GM19240 (cell line): ENCODE data around the gene CCDC192.
"Not testable (repeated sequence)": the region's sequence is repeated elsewhere in the genome, so short reads cannot be mapped to it uniquely, and the experiment has no call there.

Experiments
- DNase-seq: peaks from one replicate; pipeline ENCODE4 v3.0.0; 2011; ENCODE audit warnings: low spot score; ENCODE audit not compliant: insufficient read length

CCDC192 gene

DNA sequence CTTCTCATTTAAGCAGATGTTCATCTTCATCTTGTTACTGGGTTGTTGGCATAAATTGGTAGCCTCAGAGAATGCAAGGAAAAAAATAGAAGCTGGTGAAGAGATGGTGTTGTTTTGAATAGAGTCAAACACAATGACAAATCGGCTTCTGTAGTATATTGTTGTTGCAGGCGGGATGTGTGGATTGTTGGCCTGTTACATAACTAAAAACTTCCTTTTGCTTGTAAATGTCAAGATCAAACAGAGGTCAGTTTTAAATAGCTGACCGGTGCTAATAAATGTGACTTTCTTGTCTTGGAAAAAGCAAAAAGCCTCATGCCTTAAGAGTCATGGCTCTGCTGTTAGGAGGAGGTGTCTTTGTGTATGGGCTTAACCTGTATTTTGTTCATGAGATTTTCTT is 59.2 kb downstream of the CCDC192 start:
- DNase-seq, result no peak

DNA sequence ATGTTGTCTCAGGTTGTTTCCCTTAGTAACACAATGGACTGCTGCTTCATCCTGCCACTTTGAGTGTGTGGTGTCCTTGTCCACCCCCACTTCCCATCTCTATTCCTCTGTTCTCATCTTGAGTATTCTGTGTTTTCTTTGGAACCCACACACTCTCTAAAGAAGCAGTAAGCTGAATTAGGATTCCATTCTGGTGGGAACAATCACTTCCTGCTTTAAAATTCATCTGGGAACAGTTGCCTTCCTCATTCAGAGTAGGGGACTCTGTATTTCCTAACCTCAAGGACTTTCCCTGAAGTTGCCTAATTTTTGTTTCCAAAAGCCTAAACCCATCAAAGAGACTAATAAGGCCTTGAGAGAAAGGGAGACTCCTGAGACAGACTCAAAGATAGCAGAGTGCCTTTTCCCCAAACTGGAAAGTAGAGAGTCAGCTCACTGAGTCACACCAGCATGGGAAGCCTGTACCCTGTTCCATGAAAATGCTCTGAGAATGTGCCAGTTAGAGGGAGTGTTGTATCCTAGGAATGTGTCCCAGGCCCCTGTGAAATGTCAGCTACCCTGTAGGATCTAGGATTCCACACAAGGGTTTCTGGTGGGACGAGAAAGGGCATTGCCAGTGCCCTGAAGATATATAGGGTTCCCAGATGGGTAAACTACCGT is 63.6 kb downstream of the CCDC192 start:
- no peak for DNase-seq

DNA sequence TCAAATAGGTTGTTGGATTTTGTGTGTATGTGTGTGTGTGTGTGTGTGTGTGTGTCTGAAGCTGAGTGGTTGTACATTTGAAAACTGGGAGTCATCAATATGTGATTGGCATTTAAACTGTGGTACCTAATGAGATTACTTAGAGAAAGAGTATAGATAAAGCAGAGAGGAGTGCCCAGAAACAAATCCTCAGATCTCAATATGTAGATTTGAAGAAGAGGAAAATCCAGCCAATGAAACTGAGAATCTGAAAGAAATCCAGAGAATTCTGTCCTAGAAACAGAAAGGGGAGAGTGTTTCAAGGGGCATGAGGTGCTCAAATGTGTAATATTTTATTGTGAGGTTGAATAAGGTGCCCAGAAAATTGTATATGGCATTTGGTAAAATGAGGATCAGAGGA is 66.2 kb downstream of the CCDC192 start:
- DNase-seq, result no peak

DNA sequence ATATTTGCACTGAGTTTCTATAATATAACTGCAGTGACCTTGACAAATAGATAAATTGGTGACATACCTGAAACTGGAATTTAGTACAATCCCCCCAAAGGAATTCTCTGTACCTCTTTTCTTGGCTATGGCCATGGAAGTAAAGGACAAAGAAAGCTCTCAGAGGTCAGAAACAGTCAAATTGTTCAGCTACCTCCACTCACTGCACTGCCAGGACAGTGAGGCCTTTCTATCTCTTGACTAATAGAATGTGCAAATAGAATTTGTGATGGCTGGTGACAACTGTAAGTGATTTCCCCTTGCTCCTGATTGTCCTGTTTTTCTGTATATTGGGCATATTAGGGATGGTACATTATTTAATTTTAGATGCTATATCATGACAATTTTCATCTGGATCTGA is 67.1 kb downstream of the CCDC192 start:
- no peak for DNase-seq

DNA sequence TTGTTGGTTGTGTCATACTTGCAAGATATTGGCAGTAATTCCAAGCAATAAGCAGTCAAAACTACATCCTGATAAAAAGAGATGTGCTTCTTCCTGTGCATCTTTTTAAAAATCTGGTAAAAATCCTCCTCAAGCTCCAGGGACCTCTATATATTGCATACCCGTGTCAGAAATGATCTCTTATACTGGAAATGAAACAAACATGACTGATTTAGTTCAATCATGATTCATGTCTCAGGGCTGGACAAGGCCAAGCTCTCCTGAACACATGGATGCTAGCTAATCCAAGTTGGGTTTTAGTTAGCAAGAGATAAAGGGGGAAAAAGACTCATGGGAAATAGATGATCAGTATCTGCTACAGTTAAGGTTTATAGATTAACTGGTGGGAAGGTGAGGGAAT is 69.3 kb downstream of the CCDC192 start:
- no peak for DNase-seq

DNA sequence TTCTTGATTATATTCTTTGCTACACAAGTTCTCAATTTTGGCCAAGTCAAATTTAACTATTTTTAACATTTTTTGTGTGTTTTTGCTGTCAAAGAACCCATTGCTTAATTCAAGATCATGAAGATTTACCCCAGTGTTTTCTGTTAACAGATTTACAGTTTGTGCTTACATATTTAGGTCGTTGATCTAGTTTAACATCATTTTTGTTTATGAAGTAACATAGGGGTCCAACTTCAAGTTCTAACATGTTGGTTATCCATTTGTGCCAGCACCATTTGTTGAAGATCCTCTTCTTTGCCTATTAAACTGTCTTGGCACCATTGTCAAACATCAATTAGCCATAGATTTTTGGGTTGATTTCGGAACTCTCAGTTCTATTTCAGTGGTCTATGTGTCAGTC is 71.0 kb downstream of the CCDC192 start:
- no peak for DNase-seq

DNA sequence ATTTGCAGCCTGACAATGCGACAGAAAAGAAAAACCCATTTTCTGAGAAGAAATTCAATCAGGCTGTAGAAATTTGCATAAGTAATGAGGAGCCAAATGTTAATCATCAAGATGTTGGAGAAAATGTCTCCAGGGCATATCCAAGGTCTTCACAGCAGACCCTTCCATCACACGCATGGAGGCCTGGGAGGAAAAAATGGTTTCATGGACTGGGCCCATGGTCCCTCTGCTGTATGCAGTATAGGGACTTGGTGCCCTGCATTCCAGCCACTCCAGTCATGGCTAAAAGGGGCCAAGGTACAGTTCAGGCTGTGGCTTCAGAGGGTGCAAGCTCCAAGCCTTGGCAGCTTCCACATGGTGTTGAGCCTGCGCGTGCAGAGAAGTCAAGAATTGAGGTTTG is 73.3 kb downstream of the CCDC192 start:
- no peak for DNase-seq

DNA sequence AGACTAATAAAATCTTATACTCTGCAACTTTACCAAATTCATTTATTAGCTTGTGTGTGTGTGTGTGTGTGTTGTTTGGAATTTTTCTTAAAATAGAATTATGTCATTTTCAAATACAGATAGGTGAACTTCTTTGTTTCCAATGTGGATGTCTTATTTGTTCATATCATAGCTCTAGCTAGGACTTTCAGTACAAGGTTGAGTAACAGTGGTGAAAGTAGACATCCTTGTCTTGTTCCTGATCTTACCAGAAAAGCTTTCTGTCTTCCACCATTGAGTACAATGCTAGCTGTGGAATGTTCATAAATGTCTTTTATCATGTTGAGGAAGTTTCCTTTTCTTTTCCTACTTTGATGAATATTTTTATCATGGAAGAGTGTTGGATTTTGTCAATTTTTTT is 74.8 kb downstream of the CCDC192 start:
- DNase-seq, result no peak

DNA sequence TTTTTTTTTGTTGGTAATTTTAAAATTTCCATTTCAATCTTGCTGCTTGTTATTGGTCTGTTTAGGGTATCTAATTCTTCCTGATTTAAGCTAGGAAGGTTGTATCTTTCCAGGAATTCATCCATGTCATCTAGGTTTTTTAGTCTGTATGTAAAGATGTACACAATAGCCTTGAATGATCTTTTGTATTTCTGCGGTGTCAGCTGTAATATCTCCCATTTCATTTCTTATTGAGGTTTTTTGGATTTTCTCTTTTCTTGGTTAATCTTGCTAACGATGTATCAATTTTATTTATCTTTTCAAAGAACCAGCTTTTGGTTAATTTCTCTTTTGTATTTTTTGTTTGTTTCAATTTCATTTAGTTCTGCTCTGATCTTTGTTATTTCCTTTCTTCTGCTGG is 79.3 kb downstream of the CCDC192 start:
- not testable (repeated sequence) for DNase-seq

DNA sequence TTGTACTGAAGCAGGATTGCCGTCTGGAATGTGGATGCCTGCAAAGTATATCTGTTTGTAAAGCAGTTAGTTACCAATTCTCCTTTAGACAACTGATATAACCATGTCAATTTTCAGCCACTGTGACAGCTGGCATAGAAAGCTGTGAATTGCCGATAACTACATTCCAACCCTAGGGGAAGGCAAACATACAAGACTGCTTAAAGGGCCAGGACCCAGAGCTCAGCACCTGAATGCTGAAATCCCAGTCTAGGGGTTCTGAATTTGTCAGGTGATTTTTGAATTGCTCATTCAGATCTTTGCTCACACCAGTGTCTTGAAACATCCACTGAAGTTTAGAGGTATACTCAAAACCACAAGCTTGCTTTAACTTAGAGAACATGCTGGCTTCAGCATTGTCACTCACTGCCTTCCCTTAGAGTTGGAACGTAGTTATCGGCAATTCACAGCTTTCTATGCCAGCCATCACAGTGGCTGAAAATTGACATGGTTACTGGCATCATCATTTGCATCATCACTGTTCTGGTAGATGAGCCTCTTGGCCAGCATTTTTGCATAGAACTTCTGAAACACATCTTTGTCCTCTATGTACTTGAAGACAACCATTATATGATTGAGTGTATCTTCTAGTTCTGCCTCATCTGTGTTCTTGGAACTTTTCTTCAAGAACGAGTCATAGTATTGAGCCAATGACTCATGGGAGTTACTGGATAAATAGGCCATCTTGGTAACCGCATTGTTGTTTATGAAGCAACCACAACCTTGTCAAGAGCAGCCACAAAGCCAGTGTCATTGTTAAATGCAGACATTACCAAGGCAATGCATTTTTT is 82.1 kb downstream of the CCDC192 start:
- DNase-seq, result no peak

DNA sequence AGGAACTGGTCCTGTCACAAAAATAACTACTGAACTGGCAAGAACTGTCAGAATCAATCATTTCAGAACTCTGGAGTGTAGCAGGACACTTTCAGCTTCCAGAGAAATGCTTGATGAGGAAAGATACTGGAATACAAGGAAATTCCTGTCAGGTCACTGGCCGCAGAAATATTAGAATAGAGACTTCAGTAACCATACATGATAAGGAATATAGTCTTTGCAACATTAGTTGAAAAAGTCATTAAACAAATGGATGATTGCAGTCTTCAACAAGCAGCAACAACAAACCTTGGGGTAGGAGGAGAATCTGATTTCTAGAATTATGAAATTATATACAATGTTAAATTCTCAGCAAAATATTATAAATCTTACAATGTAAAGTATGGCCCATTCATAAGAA is 88.2 kb downstream of the CCDC192 start:
- no peak for DNase-seq

DNA sequence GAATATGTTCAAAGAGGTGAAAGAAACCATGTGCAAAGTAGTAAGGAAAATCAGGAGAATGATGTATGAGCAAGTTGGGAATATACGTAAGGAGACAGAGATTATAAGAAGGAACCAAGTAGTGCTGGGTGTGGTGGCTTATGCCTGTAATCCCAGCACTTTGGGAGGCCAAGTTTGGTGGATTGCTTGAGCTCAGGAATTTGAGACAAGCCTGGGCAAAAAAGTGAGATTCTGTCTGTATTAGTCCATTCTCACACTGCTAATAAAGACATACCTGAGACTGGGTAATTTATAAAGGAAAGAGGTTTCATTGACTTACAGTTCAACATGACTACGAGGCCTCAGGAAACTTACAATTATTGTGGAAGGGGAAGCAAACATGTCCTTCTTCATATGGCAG is 88.7 kb downstream of the CCDC192 start:
- DNase-seq, result not testable (repeated sequence)

DNA sequence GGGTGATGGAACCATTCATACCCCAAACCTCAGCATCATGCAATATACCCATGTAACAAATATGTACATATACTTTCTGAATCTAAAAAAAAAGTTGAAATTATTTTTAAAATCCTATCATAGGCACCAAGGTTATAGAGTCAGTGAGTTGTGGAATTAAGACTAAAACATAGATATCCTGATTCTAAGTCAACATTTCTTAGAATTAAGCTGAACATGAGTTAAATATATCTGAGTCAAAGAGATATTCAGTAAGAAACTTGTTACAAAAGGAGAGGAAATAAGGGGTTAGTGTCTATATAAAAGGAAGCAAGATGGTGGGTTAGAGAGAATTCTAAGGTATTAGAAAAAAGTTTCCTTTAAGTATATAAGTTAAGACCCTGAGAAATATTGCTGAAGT is 89.9 kb downstream of the CCDC192 start:
- no peak for DNase-seq

DNA sequence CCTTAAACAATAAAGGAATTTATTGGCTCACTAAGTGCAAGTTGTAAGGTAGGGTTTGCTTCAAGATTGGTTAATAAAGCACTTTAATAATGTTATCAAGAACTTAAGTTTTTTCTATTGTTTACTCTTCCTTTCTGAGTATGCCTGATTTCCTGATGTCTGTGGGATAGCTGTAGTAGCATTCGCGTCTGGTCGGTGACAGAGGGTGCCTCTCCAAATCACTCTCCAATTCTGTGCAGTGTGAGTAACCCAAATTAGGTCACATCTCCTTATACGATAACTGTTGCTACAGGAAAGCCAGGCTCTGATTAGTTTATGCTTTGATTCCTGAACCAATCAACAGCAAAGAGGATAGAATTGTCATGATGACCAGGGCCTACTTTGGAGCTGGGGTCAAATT is 90.7 kb downstream of the CCDC192 start:
- DNase-seq, result no peak

DNA sequence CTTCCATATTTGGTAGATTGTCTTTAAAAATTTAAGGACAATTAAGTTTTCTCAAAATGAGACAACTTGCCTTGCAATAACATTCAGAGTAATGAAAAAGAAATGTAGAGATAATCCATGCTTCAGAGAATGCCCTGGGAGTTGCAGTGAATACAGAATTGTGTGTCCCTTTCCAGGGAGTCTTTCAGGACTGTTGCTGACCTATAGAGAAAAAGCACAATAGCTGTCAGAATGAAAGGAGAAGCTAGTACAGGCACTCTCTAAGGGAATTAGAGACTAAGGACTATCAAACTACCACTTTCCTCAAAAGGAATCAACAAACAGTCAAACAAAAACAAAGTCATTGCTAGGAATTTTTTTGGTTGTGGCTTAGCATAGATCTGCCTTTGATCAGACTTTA is 93.0 kb downstream of the CCDC192 start:
- DNase-seq, result no peak

DNA sequence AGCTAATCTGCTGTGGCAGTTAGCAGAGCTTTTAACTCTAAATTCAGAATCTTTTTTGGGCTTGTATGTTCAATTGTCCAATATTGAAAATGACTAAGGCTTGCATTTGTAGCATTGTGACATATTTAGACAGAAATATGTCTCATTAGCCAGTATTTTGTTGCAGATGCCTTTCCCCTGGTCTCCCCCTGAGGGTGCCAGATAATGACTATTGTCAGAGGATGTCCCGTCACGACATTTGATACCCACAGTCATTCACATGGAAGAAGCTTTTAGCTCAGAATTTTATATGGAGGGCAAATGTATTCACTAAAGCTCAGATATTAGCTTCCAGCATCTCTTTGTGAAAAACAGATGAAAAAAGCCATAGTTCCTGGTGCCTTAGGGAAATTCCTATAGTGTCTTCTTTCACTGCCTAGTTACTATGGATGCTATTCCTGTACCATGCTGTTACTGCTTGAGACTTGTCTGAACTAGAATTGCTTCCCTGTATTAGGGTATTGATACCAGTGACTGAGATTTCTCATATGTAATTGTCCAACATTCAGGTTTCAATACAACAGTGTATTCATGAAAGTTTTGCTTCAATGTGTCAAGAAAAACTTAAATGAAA is 96.2 kb downstream of the CCDC192 start:
- no peak for DNase-seq

DNA sequence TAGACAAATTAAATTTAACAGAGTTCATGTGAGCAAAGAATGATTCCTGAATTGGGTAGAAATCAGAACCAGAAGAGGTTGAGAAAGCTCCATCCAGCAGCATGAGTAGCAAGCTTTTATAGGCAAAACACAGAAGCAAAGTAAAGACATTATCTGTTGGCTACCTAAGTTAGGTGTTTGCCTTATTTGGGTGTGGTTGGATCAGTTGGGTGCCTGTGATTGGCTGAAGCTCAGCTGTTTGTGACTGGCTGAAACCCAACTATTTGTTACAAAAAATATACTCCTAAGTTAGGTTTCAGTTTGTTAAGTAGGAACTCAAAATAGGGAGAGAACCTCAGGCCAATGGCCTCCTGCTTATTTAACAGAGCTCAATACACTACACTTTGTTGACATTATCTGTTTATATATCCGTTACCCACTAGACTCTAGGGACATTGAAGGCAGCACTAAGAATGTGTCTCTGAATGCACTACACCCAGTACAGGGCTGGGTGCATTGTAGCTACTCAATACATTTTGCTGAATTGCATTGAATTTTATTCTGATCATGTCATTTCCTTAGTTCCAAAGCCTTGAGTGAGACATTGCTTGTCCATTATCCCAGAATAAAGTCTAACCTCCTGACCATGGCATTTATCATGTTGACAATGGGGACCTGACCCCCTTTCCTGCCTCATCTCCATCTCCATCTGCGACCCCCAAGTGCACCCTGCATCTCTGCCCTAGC is 98.7 kb downstream of the CCDC192 start:
- no peak for DNase-seq

DNA sequence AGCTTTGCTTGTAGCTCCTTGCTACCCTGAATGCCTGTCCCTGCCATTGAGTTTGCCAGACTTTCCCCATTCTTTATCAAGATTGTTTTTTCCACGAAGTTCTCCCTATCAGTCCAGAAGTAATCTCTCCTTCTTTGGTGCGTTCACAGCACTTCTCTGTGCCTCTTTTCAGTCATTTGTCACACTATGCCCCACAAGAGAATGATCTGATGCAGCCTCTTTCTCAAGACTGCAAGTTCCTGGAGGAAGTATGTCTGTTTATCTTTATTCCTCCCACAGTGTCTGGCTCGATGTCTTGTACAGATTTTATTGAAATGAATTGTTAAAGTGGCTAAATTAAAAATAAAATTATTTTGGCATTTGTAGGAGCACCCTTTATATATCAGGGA is 99.3 kb downstream of the CCDC192 start:
- no peak for DNase-seq

DNA sequence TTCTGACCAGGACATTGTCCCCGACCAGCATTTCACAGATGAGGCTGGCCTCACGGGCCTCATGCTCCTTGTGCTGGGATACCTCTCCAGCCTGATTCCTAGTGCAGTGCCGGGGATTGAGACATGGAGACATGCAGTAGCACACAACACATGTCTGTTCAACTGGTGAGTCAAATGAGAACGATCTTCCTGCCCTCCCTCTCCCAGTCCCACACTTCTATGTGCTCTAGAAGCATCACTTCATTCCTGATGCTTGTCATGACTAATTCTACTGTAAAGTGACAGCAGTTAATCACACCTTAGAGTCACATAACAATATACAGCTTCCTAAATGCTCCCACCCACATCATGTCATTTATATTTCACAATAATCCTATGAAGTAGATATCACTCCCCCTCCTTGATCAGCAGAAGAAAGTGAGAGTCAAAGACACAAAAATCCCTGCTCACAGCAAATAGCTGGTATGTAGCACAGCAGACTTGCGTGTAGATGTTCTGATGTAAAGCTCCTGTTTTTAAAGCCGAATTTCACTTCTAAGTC is 101.8 kb downstream of the CCDC192 start:
- DNase-seq, result no peak

DNA sequence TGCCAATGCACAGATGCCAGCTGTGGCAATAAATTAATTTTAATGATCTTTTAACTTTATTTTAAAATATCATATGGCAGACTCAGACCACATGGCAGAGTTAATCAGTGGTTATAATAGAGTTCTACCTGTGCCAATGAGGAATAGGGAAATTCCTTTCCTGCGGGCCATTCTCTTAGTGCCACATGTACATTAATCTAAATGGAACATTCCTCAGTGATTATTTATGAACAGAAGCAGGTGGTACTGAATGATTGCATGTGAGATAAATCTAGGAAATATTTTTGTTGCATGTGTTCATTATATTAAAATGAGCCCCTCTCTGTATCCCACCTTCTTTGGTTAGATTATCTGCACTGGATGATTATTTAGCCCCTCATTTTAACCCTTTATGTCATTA is 102.3 kb downstream of the CCDC192 start:
- DNase-seq, result no peak

DNA sequence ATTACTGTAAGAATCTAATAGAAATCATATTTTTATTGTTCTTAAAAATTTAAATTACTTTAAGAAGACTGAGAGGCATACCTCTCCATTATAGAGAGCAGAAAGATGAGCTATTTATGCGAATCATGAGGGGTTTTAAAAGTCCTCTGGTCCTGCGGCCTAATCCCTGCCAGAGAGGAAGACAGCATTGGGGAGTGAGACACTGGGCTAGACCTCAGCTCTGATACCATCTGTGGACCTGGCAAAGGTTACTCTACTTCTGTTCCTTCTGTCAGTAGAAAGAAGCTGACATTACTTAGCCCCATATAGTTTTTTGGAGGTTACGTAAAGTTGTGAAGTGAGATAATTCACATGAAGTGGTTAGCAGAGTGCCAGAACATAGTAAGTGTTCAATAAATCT is 103.6 kb downstream of the CCDC192 start:
- DNase-seq, result no peak

DNA sequence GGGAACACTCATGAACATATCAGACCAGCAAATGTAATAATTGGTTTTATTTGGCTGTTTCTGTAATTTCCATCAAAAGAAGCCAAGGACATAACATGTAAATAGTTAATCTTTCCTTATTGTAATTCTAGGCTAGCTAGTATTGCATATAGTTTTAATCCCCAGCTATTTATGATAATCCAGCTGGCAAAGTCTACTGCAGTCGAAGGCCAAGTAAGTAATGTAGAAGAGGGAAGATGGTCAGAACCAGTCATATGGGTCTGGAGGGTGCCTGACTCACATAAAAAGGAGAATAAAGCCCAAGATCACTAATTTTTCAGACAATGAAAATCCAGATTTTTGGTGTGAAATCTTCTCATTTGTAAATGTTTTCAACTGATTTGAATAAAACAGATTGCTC is 106.3 kb downstream of the CCDC192 start:
- DNase-seq, result no peak
